Spleen (tissue), 11 donors: ENCODE measurements around the gene FAM120A. TPM values are rescaled to one million over a fixed set of nuclear protein-coding genes. Genes with fewer than 3 reads are reported as not detected.
A peak's percentile ranks its signal among the peaks of the same experiment; 100 is the strongest.

Source experiments
- DNase-seq: peaks from one replicate; pipeline ENCODE4 v3.0.0-alpha.2; 2020
- H3K27ac ChIP-seq, 8 donors: fragments of 200-600 bp; sonication (generic) in 7 of 8; 1 replicate in 4 of 8; 2 replicates in 4 of 8; pipeline versions ENCODE4 v1.5.0 to v1.8.0; 2016 to 2021; ENCODE audit warnings: inconsistent platforms in 4 of 8, mild to moderate bottlenecking in 4 of 8, moderate library complexity in 1 of 8
- H3K27me3 ChIP-seq, 7 donors: fragments of 200-600 bp; sonication (generic) in 6 of 7; replicated peaks in 1 of 7; 1 replicate in 4 of 7; 2 replicates in 3 of 7; pipeline versions ENCODE4 v1.5.0 to v1.8.0; 2016 to 2021; ENCODE audit warnings: inconsistent platforms in 3 of 7, mild to moderate bottlenecking in 1 of 7
- H3K36me3 ChIP-seq, 6 donors: fragments of 200-600 bp; sonication (generic) in 5 of 6; 1 replicate in 4 of 6; 2 replicates in 2 of 6; pipeline versions ENCODE4 v1.5.0 to v1.8.0; 2016 to 2021; ENCODE audit warnings: inconsistent platforms in 2 of 6
- H3K4me1 ChIP-seq, 6 donors: fragments of 200-600 bp; sonication (generic) in 5 of 6; 1 replicate in 3 of 6; 2 replicates in 3 of 6; pipeline versions ENCODE4 v1.5.0 to v1.8.0; 2016 to 2021; ENCODE audit warnings: inconsistent platforms in 3 of 6
- H3K4me3 ChIP-seq, 8 donors: fragments of 200-600 bp; sonication (generic) in 7 of 8; 1 replicate in 4 of 8; 2 replicates in 4 of 8; pipeline versions ENCODE4 v1.5.0 to v1.8.0; 2016 to 2021; ENCODE audit warnings: inconsistent platforms in 4 of 8, mild to moderate bottlenecking in 4 of 8, moderate library complexity in 2 of 8
- H3K9me3 ChIP-seq, 8 donors: fragments of 200-600 bp; sonication (generic) in 7 of 8; 1 replicate in 4 of 8; 2 replicates in 4 of 8; pipeline versions ENCODE4 v1.5.0 to v1.8.0; 2016 to 2021; ENCODE audit warnings: inconsistent platforms in 4 of 8
- CTCF ChIP-seq, 11 experiments: fragments of 200-600 bp in 7 of 11; fragments of 450-650 bp in 4 of 11; sonication (generic) in 4 of 11; IDR thresholded peaks in 8 of 11; conservative IDR thresholded peaks in 3 of 11; 1 replicate in 7 of 11; 2 replicates in 4 of 11; pipeline versions ENCODE4 v1.4.0 to v1.8.0; 2016 to 2021; ENCODE audit warnings: antibody characterized with exemption in 11 of 11, inconsistent platforms in 4 of 11, mild to moderate bottlenecking in 1 of 11
- POLR2A ChIP-seq, 3 donors: fragments of 450-650 bp; IDR thresholded peaks; one replicate each; pipeline ENCODE4 v1.5.1; 2017; ENCODE audit warnings: antibody characterized with exemption in 3 of 3, mild to moderate bottlenecking in 1 of 3
- POLR2AphosphoS5 ChIP-seq, 3 donors: sonication (generic); formaldehyde crosslinking; IDR thresholded peaks; one replicate each; pipeline ENCODE4 v1.5.1; 2017; ENCODE audit warnings: antibody characterized with exemption in 3 of 3
- WGBS, 5 donors: extraction: QIAGEN DNeasy Blood & Tissue Kit in 3 of 5; methylation state at CpG; one replicate each; pipeline versions ENCODE4 v1.1.5 to v1.1.7; 2013 to 2018; 5-methylcytosine and 5-hydroxymethylcytosine counted together
- intact Hi-C: fragments of 100-400 bp; cut with DNase I; formaldehyde crosslinking; loops from one replicate; pipeline ENCODE4 v1.15.0; 2023; ENCODE audit warnings: low total_unique reads
- polyA plus RNA-seq, 3 donors: library from polyadenylated mRNA; stranded (reverse); fragments of 200-250 nt; gene quantifications; one replicate each; pipeline ENCODE4 v1.2.1, GENCODE V29; 2013
- total RNA-seq, 7 donors: library from RNA; depleted of rRNA in 3 of 7; stranded (reverse); fragments of >200 nt in 3 of 7; fragmentation: NEBNext Ultra II Directional in 4 of 7; extraction: Animal tissue kit (Norgen Biotek cat#: 25700) in 4 of 7; gene quantifications; one replicate each; pipeline versions ENCODE4 v1.1.0 to v1.2.1, GENCODE V29; 2016 to 2021
- donor health status: healthy with polysubstance abuse.
- donor health status: DM: no; HTN: no; CAD: no; lungs with moderate emphysema.
- donor health status: DM: no; HTN: no; CAD: no.
- donor health status: Bipolar disorder and iron deficiency.
- donor health status: healthy.
- donor health status: DM: no; HTN: no; CAD: no.
- donor health status: DM: yes; HTN: yes; CAD: no.

FAM120A gene
- total and polyA plus RNA-seq, 10 donors: 33.0 to 116 (median 102) TPM

- H3K27ac ChIP-seq: peak overlapping the region in 4 of 8 donors; percentile 55 to 81 (median 70)
- no peaks in the 10 kb centered on the region for H3K27me3 ChIP-seq
- no peaks in the 10 kb centered on the region for H3K9me3 ChIP-seq
- peaks cover 29 to 99% (median 84%) of the 10 kb centered on the region in 6 donors for H3K4me1 ChIP-seq
- TF ChIP-seq POLR2A (IDR thresholded peaks at IDR 0.05): no peak
- no peak for TF ChIP-seq CTCF (IDR thresholded peaks at IDR 0.05 in 8 of 11, conservative IDR thresholded peaks at IDR 0.05 in 3 of 11)
- TF ChIP-seq POLR2AphosphoS5 (IDR thresholded peaks at IDR 0.05): no peak
- DNase-seq: no peak
- WGBS, 5 donors: 77 to 92% (median 86%) methylated on average over 6 of the region's 6 CpGs
- no peak overlapping the region for H3K4me3 ChIP-seq
- intact Hi-C loops: no loop called here
- H3K36me3 ChIP-seq: no peaks in the 10 kb centered on the region
Observed at GRCh38 chr9:93465855-93466254, 14.4 kb downstream of the FAM120A start.

- Histone ChIP-seq H3K36me3 (peaks cover 0 to 6% (median 1%) of the 10 kb centered on the region in 6 donors), H3K4me3 (no peak overlapping the region), H3K27me3 (no peaks in the 10 kb centered on the region), H3K27ac (peak overlapping the region in 3 of 8 donors; percentile 22 to 81 (median 68)), H3K4me1 (peaks cover 29 to 99% (median 80%) of the 10 kb centered on the region in 6 donors), H3K9me3 (no peaks in the 10 kb centered on the region)
- no peak for DNase-seq
- WGBS, 5 donors: 58 to 77% (median 75%) methylated on average over 7 of the region's 7 CpGs
- intact Hi-C loops: no loop called here
- TF ChIP-seq POLR2AphosphoS5 (IDR thresholded peaks at IDR 0.05): no peak
Observed at GRCh38 chr9:93466416-93467061, 15.1 kb downstream of the FAM120A start.

- intact Hi-C loops: no loop called here
- TF ChIP-seq CTCF (IDR thresholded peaks at IDR 0.05 in 8 of 11, conservative IDR thresholded peaks at IDR 0.05 in 3 of 11): no peak
- TF ChIP-seq POLR2AphosphoS5 (IDR thresholded peaks at IDR 0.05): no peak
- TF ChIP-seq POLR2A (IDR thresholded peaks at IDR 0.05): no peak
- Histone ChIP-seq H3K36me3 (peaks cover 0 to 11% (median 4%) of the 10 kb centered on the region in 6 donors), H3K4me1 (peaks cover 29 to 99% (median 77%) of the 10 kb centered on the region in 6 donors), H3K4me3 (no peak overlapping the region), H3K27ac (peak overlapping the region in 3 of 8 donors; percentile 18 to 81 (median 68)), H3K27me3 (no peaks in the 10 kb centered on the region), H3K9me3 (no peaks in the 10 kb centered on the region)
- DNase-seq: no peak
- 7 to 32% (median 19%) methylated on average over 3 of the region's 3 CpGs for WGBS, 5 donors
Observed at GRCh38 chr9:93467062-93467416, 15.6 kb downstream of the FAM120A start.

GRCh38 chr9:93467462-93467861 is 16.0 kb downstream of the FAM120A start:
- WGBS, 5 donors: 81 to 95% (median 95%) methylated on average over 3 of the region's 3 CpGs
- Histone ChIP-seq H3K27me3 (no peaks in the 10 kb centered on the region), H3K9me3 (no peaks in the 10 kb centered on the region), H3K27ac (peak overlapping the region in 3 of 8 donors; percentile 18 to 81 (median 68)), H3K36me3 (peaks cover 0 to 15% (median 4%) of the 10 kb centered on the region in 6 donors), H3K4me3 (no peak overlapping the region), H3K4me1 (peaks cover 29 to 98% (median 76%) of the 10 kb centered on the region in 6 donors)
- no peak for DNase-seq
- no peak for TF ChIP-seq CTCF (IDR thresholded peaks at IDR 0.05 in 8 of 11, conservative IDR thresholded peaks at IDR 0.05 in 3 of 11)
- TF ChIP-seq POLR2AphosphoS5 (IDR thresholded peaks at IDR 0.05): no peak
- TF ChIP-seq POLR2A (IDR thresholded peaks at IDR 0.05): no peak
- intact Hi-C loops: no loop called here
